ENCODE measurements around the gene PRC1. TPM values are rescaled to one million over a fixed set of nuclear protein-coding genes. Genes with fewer than 3 reads are reported as not detected.

PRC1 gene
- total RNA-seq, 2 experiments from 2014 or later = 149 to 224 TPM

DNA sequence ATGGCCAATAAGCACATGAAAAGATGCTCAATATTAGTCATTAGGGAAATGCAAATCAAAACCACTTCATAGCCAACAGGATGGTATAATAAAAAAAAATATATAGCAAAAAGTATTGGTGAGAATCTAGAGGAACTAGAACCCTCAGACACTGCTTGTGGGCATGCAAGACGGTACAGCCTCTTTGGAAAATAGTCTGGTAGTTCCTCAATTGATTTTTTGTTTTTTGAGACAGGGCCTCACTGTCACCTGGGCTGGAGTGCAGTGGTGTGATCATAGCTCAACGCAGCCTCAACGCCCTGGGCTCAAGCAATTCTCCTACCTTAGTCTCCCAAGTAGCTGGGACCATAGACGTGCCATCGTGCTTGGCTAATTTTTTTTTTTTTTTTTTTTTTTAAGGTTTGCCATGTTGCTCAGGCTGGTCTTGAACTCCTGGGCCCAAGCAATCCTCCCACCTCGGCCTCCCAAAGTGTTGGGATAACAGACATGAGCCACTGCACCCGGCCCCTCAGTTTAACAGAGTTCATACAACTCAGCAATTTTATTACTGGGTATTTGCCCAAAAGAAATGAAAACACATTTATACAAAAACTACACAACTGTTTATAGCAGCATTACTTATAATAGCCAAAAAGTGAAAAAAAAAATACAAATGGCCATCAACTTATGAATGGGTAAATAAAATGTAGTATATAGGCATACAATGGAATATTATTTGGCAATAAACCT lies 5.1 kb downstream of the PRC1 start:
- peak overlapping the region; percentile 31 for H3K27ac ChIP-seq (ENCODE audit: low read depth, low read length, poor library complexity, severe bottlenecking)
- H2AFZ ChIP-seq (ENCODE audit: low read length) = no peak overlapping the region
- peaks cover 18% of the 10 kb centered on the region for H4K20me1 ChIP-seq (ENCODE audit: insufficient read depth, low read length)
- H3K4me2 ChIP-seq (ENCODE audit: low read length) = peak overlapping the region; percentile 80
- DNase-seq (ENCODE audit: low spot score) = peak; percentile 52
- peaks cover 39% of the 10 kb centered on the region for H3K36me3 ChIP-seq (ENCODE audit: insufficient read depth, low read length)
- peaks cover 54% of the 10 kb centered on the region for H3K4me1 ChIP-seq (ENCODE audit: insufficient read depth, low read length, poor library complexity, severe bottlenecking)
- TF ChIP-seq, protein P1, sequence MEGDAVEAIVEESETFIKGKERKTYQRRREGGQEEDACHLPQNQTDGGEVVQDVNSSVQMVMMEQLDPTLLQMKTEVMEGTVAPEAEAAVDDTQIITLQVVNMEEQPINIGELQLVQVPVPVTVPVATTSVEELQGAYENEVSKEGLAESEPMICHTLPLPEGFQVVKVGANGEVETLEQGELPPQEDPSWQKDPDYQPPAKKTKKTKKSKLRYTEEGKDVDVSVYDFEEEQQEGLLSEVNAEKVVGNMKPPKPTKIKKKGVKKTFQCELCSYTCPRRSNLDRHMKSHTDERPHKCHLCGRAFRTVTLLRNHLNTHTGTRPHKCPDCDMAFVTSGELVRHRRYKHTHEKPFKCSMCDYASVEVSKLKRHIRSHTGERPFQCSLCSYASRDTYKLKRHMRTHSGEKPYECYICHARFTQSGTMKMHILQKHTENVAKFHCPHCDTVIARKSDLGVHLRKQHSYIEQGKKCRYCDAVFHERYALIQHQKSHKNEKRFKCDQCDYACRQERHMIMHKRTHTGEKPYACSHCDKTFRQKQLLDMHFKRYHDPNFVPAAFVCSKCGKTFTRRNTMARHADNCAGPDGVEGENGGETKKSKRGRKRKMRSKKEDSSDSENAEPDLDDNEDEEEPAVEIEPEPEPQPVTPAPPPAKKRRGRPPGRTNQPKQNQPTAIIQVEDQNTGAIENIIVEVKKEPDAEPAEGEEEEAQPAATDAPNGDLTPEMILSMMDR (conservative IDR thresholded peaks at IDR 0.05; ENCODE audit: low read length) = no peak
- no peak for TF ChIP-seq EZH2phosphoT487 (IDR thresholded peaks at IDR 0.05; ENCODE audit: borderline replicate concordance, low read depth, low read length)
- H3K9me3 ChIP-seq (ENCODE audit: low read length) = no peaks in the 10 kb centered on the region
- peaks cover 100% of the 10 kb centered on the region for H3K79me2 ChIP-seq (ENCODE audit: insufficient read depth, low read depth, low read length)
- POLR2A ChIA-PET = interaction anchor here (0.6 to 1.6 kb wide), 5 partner anchors 8 to 1049 kb away, joined by 3 read pairs; no protein-coding TSS in a partner anchor
- intact Hi-C loops (cut with micrococcal nuclease; ENCODE audit: unreplicated experiment) = no loop called here
- BruUV-seq (replicated peaks) = no TSS peak
- H3K4me3 ChIP-seq (ENCODE audit: low read depth, low read length, poor library complexity, severe bottlenecking) = peak overlapping the region; percentile 57
- CTCF ChIA-PET (ENCODE audit: unreplicated experiment) = interaction anchor here (1.0 kb wide), 1 partner anchor 31 kb away, joined by 3 read pairs; no protein-coding TSS in a partner anchor
- H3K9me2 ChIP-seq (ENCODE audit: insufficient read depth, low read length) = no peaks in the 10 kb centered on the region

DNA sequence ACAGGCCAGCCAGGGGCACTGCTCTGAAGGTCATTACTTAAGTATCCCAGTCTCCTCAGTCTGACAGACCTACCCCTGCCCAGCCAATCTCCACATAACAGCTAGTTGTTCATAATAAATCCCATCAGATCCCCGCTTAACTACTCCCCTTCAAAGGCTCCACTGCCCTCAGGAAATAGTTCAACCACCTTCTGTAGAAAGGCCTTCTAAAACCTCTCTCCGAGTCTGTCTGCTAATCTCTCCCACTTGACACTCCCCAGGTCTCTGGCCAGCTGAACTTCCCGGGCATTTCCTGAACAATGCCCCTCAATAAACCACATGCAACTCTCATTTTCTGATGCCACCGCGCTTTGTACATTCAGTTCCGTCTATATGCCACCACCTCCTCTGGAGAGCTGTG lies 6.0 kb downstream of the PRC1 start:
- Histone ChIP-seq H2AFZ (ENCODE audit: low read length) (no peak overlapping the region), H3K79me2 (ENCODE audit: insufficient read depth, low read depth, low read length) (peaks cover 98% of the 10 kb centered on the region), H3K27ac (ENCODE audit: low read depth, low read length, poor library complexity, severe bottlenecking) (peak overlapping the region; percentile 31), H3K4me2 (ENCODE audit: low read length) (peak overlapping the region; percentile 80), H4K20me1 (ENCODE audit: insufficient read depth, low read length) (peaks cover 18% of the 10 kb centered on the region), H3K4me1 (ENCODE audit: insufficient read depth, low read length, poor library complexity, severe bottlenecking) (peaks cover 54% of the 10 kb centered on the region), H3K4me3 (ENCODE audit: low read depth, low read length, poor library complexity, severe bottlenecking) (peak overlapping the region; percentile 57), H3K9me3 (ENCODE audit: low read length) (no peaks in the 10 kb centered on the region), H3K36me3 (ENCODE audit: insufficient read depth, low read length) (peaks cover 45% of the 10 kb centered on the region), H3K9me2 (ENCODE audit: insufficient read depth, low read length) (no peaks in the 10 kb centered on the region)
- no TSS peak for BruUV-seq (replicated peaks)
- intact Hi-C loops (cut with micrococcal nuclease; ENCODE audit: unreplicated experiment) = no loop called here
- POLR2A ChIA-PET = interaction anchor here (1.6 to 2.1 kb wide), 2 partner anchors 14 to 34 kb away, joined by 3 to 5 read pairs; partner anchors contain the start of gene RCCD1
- DNase-seq (ENCODE audit: low spot score) = peak; percentile 12
- TF ChIP-seq, protein P1 (conservative IDR thresholded peaks at IDR 0.05; ENCODE audit: low read length) = no peak
- TF ChIP-seq EZH2phosphoT487 (IDR thresholded peaks at IDR 0.05; ENCODE audit: borderline replicate concordance, low read depth, low read length) = no peak
- CTCF ChIA-PET (ENCODE audit: unreplicated experiment) = interaction anchor here (1.0 kb wide), 1 partner anchor 30 kb away, joined by 3 read pairs; no protein-coding TSS in a partner anchor

Data from OCI-LY7 (cell line).